ENCODE measurements around the gene CYP26A1. TPM values are rescaled to one million over a fixed set of nuclear protein-coding genes. Genes with fewer than 3 reads are reported as not detected.

CYP26A1 gene
- polyA plus RNA-seq, 3 donors: 0.11 TPM; not detected in 2

- DNase-seq (ENCODE audit: low read depth in 3 of 3, low spot score in 2 of 3): no peak
These were observed 42.1 kb downstream of the CYP26A1 start for GRCh38 chr10:93115661-93116383.

- no peak for DNase-seq (ENCODE audit: low read depth in 3 of 3, low spot score in 2 of 3)
These were observed 47.6 kb downstream of the CYP26A1 start for GRCh38 chr10:93121311-93121710.

- DNase-seq (ENCODE audit: low read depth in 3 of 3, low spot score in 2 of 3): no peak
These were observed 50.1 kb downstream of the CYP26A1 start for GRCh38 chr10:93123766-93124165.

- DNase-seq (ENCODE audit: low read depth in 3 of 3, low spot score in 2 of 3): no peak
These were observed 51.1 kb downstream of the CYP26A1 start for GRCh38 chr10:93124580-93125318.

GRCh38 chr10:93125966-93126365 is 52.3 kb downstream of the CYP26A1 start:
- DNase-seq (ENCODE audit: low read depth in 3 of 3, low spot score in 2 of 3): no peak

- no peak for DNase-seq (ENCODE audit: low read depth in 3 of 3, low spot score in 2 of 3)
These were observed 52.9 kb downstream of the CYP26A1 start for GRCh38 chr10:93126483-93127052.

Other genes with a start within 250 kb of the CYP26A1 start
- gene EXOC6, start 225.4 kb upstream of the CYP26A1 start, polyA plus RNA-seq (ENCODE audit: insufficient read length in 3 of 3): 10 to 100 TPM; 18.2 to 21.4 (median 20.7) TPM
- under 1 TPM; 0.04 to 0.10 (median 0.07) TPM for gene CYP26C1, start 13.1 kb upstream of the CYP26A1 start, polyA plus RNA-seq (ENCODE audit: insufficient read length in 3 of 3)

All from right renal cortex interstitium (tissue), 3 donors.